AG09319 (cell line): ENCODE results near the gene TRIM50.
A peak's percentile ranks its signal among the peaks of the same experiment; 100 is the strongest.
"Not testable (repeated sequence)": the region's sequence is repeated elsewhere in the genome, so short reads cannot be mapped to it uniquely, and the experiment has no call there.

Source experiments
- DNase-seq: peaks from one replicate; pipeline ENCODE4 v3.0.0-alpha.2; 2010; ENCODE audit warnings: low read depth; ENCODE audit errors: extremely low read depth
- CTCF ChIP-seq: IDR thresholded peaks from 2 replicates; pipeline ENCODE4 v1.5.1; 2011; ENCODE audit warnings: low read depth, mild to moderate bottlenecking, inconsistent platforms, low read length, moderate library complexity

Gene TRIM50

GRCh38 chr7:73316521-73316920 is 11.4 kb downstream of the TRIM50 start:
- no peak for DNase-seq
- TF ChIP-seq CTCF = no peak

- no peak for DNase-seq
- TF ChIP-seq CTCF = no peak
These were observed 13.6 kb downstream of the TRIM50 start for GRCh38 chr7:73314271-73314670.

GRCh38 chr7:73313521-73313906 is 14.4 kb downstream of the TRIM50 start:
- no peak for DNase-seq
- no peak for TF ChIP-seq CTCF

GRCh38 chr7:73312831-73313520 is 14.9 kb downstream of the TRIM50 start:
- DNase-seq = no peak
- TF ChIP-seq CTCF = no peak

- DNase-seq = not testable (repeated sequence)
These were observed 16.5 kb downstream of the TRIM50 start for GRCh38 chr7:73311421-73311820.

- no peak for TF ChIP-seq CTCF
- peak; percentile 31 for DNase-seq
These were observed 19.1 kb downstream of the TRIM50 start, which contains the start of gene NSUN5 for GRCh38 chr7:73308665-73309214. TSS of gene NSUN5 (minus strand) at chr7:73308826. CDS start at chr7:73308790, 36 bp downstream.

- DNase-seq = no peak
- no peak for TF ChIP-seq CTCF
These were observed 19.7 kb downstream of the TRIM50 start for GRCh38 chr7:73308074-73308664.
